ENCODE measurements around the gene CADPS. TPM values are rescaled to one million over a fixed set of nuclear protein-coding genes. Genes with fewer than 3 reads are reported as not detected.

Gene CADPS
- total and polyA plus RNA-seq, 7 donors, result 1.6 to 12.5 (median 6.2) TPM; not detected in 1

DNA sequence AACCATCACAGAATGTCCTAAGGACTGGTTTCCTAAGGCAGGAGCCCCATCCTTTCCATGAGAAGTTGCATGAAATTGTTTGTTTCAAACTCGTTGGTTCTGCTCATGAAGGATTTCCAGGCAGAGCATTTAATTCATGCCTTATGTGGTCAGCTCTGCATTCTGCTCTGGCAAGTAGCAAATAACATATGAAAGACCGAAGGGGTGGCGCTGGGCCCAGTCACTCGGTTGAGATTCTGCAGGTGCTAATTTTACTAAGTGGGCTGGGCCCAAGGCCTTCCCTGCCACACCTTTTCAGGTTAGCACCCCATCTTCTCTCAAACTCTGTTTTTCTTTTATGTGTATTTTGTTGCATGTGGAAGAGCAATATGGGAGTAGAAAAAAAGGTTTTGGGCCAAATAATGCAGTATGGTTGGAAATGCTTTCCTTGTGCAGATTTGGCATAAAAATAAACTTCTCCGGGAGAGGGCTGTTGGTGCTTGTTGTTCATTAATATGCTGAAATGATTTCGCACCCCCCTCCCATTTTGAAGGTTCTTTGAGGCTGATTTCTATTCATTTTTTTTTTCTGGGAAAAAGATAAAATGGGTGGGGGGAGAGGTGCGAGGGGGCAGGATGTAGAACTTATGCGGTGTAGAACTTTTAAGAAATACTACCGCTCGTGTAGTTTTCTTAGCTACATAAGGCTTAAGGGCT, 318.9 kb downstream of the CADPS start:
- Histone ChIP-seq H3K27ac (no peak overlapping the region), H3K4me3 (no peak overlapping the region), H3K36me3 (no peaks in the 10 kb centered on the region), H3K4me1 (no peaks in the 10 kb centered on the region), H3K9me3 (no peaks in the 10 kb centered on the region), H3K27me3 (peaks cover 0 to 7% (median 0%) of the 10 kb centered on the region in 3 donors)
- no peak for DNase-seq
- 72 to 79% methylated on average over 10 of the region's 10 CpGs for WGBS, 2 donors
- TF ChIP-seq POLR2A (IDR thresholded peaks at IDR 0.05), result no peak
- TF ChIP-seq, protein P1, sequence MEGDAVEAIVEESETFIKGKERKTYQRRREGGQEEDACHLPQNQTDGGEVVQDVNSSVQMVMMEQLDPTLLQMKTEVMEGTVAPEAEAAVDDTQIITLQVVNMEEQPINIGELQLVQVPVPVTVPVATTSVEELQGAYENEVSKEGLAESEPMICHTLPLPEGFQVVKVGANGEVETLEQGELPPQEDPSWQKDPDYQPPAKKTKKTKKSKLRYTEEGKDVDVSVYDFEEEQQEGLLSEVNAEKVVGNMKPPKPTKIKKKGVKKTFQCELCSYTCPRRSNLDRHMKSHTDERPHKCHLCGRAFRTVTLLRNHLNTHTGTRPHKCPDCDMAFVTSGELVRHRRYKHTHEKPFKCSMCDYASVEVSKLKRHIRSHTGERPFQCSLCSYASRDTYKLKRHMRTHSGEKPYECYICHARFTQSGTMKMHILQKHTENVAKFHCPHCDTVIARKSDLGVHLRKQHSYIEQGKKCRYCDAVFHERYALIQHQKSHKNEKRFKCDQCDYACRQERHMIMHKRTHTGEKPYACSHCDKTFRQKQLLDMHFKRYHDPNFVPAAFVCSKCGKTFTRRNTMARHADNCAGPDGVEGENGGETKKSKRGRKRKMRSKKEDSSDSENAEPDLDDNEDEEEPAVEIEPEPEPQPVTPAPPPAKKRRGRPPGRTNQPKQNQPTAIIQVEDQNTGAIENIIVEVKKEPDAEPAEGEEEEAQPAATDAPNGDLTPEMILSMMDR (IDR thresholded peaks at IDR 0.05), result no peak
- TF ChIP-seq EP300 (IDR thresholded peaks at IDR 0.05), result no peak
- TF ChIP-seq POLR2AphosphoS5 (IDR thresholded peaks at IDR 0.05), result no peak
- intact Hi-C loops (cut with DNase I), result no loop called here

- no peak for DNase-seq
- WGBS, 2 donors, result 52 to 54% methylated on average over 3 of the region's 3 CpGs
- TF ChIP-seq POLR2AphosphoS5 (IDR thresholded peaks at IDR 0.05) (no peak), EP300 (IDR thresholded peaks at IDR 0.05) (no peak)
Observed at GRCh38 chr3:62554264-62554799, 320.9 kb downstream of the CADPS start.

DNA sequence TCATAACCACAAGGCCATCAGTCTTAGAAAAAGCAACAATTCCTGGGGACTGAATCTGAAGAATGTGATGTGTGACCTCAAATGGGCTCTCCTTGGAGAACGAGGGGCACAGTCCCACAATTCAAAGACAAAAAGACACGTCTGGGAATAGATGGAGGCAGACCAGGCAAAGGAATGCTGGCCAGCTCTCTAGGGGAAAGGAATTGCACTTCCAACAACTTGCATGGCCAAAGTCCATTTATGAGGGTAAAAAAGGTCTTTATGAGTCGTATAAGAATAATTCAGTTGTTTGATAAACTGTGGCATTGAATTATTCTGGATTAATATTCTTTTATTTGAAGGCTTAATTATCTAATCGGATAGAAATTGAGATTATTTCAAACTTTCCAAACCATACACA, 321.4 kb downstream of the CADPS start:
- 34 to 66% methylated on average over 4 of the region's 4 CpGs for WGBS, 2 donors
- Histone ChIP-seq H3K4me3 (no peak overlapping the region), H3K27ac (no peak overlapping the region), H3K4me1 (no peaks in the 10 kb centered on the region), H3K36me3 (no peaks in the 10 kb centered on the region), H3K9me3 (no peaks in the 10 kb centered on the region), H3K27me3 (peaks cover 0 to 7% (median 0%) of the 10 kb centered on the region in 3 donors)
- intact Hi-C loops (cut with DNase I), result no loop called here
- no peak for TF ChIP-seq EP300 (IDR thresholded peaks at IDR 0.05)
- no peak for TF ChIP-seq POLR2AphosphoS5 (IDR thresholded peaks at IDR 0.05)
- TF ChIP-seq, protein P1 (IDR thresholded peaks at IDR 0.05), result no peak
- no peak for TF ChIP-seq POLR2A (IDR thresholded peaks at IDR 0.05)
- no peak for DNase-seq

More at GRCh38 chr3:62554264-62554799, 320.9 kb downstream of the CADPS start:
- intact Hi-C loops (cut with DNase I), result no loop called here
- Histone ChIP-seq H3K4me1 (no peaks in the 10 kb centered on the region), H3K27ac (no peak overlapping the region), H3K9me3 (no peaks in the 10 kb centered on the region), H3K4me3 (no peak overlapping the region), H3K36me3 (no peaks in the 10 kb centered on the region), H3K27me3 (peaks cover 0 to 7% (median 0%) of the 10 kb centered on the region in 3 donors)

- no peak overlapping the region for H3K4me3 ChIP-seq
- no peaks in the 10 kb centered on the region for H3K36me3 ChIP-seq
- intact Hi-C loops (cut with DNase I), result no loop called here
- TF ChIP-seq POLR2AphosphoS5 (IDR thresholded peaks at IDR 0.05) (no peak), POLR2A (IDR thresholded peaks at IDR 0.05) (no peak), EP300 (IDR thresholded peaks at IDR 0.05) (no peak)
- TF ChIP-seq, protein P1 (IDR thresholded peaks at IDR 0.05), result no peak
- no peaks in the 10 kb centered on the region for H3K27me3 ChIP-seq
- H3K9me3 ChIP-seq, result no peaks in the 10 kb centered on the region
- H3K27ac ChIP-seq, result no peak overlapping the region
- H3K4me1 ChIP-seq, result no peaks in the 10 kb centered on the region
- 88 to 93% methylated on average over 2 of the region's 2 CpGs for WGBS, 2 donors
- DNase-seq, result no peak
Observed at GRCh38 chr3:62551556-62551955, 323.7 kb downstream of the CADPS start.

GRCh38 chr3:62550439-62550838, 324.8 kb downstream of the CADPS start:
- no peaks in the 10 kb centered on the region for H3K4me1 ChIP-seq
- intact Hi-C loops (cut with DNase I), result no loop called here
- no peak overlapping the region for H3K4me3 ChIP-seq
- TF ChIP-seq POLR2AphosphoS5 (IDR thresholded peaks at IDR 0.05), result no peak
- TF ChIP-seq POLR2A (IDR thresholded peaks at IDR 0.05), result no peak
- TF ChIP-seq, protein P1 (IDR thresholded peaks at IDR 0.05), result no peak
- TF ChIP-seq EP300 (IDR thresholded peaks at IDR 0.05), result no peak
- no peaks in the 10 kb centered on the region for H3K9me3 ChIP-seq
- H3K27me3 ChIP-seq, result no peaks in the 10 kb centered on the region
- no peaks in the 10 kb centered on the region for H3K36me3 ChIP-seq
- no peak overlapping the region for H3K27ac ChIP-seq
- 77 to 84% methylated on average over 5 of the region's 5 CpGs for WGBS, 2 donors
- no peak for DNase-seq

Data from sigmoid colon (tissue), 7 donors.